ENCODE results near the gene ARHGAP21.
"Not testable (repeated sequence)": the region's sequence is repeated elsewhere in the genome, so short reads cannot be mapped to it uniquely, and the experiment has no call there.

ARHGAP21 gene

DNA sequence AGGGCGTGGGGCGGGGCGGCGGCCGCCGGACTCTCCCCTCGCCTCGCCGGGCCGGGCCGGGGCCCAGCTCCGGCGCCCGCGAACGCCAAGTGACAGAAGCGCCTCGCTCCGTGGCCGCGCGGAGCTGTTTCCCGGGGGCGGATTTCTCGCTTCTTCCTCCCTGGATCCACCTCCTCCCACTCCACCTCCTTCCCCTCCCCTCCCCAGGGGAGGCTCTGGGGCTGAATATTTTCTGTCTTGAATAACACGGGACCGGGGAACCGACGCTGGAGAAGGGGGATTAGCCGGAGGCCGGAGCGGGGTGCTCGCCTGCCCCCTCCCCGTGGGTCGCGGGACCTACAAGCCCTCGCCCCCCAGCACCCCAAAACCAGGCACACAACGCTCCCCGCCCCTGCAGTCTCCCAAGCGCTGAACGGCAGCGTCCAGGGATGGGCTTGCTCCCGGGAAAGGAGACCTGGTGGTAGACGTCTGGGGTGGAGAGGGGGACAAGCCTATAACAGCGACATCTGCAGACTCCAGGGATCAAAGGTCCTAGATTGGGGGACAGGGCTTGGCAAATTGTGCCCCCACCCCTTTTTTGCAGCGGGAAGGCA is at the start of gene ARHGAP21:
Gene ARHGAP21, minus strand, starts transcription at position 100 of the 593 bp plus-strand sequence. CDS start 1,988 bp downstream, outside the sequence.
- DNase-seq (ENCODE audit: low read depth) = peak; percentile 14

DNA sequence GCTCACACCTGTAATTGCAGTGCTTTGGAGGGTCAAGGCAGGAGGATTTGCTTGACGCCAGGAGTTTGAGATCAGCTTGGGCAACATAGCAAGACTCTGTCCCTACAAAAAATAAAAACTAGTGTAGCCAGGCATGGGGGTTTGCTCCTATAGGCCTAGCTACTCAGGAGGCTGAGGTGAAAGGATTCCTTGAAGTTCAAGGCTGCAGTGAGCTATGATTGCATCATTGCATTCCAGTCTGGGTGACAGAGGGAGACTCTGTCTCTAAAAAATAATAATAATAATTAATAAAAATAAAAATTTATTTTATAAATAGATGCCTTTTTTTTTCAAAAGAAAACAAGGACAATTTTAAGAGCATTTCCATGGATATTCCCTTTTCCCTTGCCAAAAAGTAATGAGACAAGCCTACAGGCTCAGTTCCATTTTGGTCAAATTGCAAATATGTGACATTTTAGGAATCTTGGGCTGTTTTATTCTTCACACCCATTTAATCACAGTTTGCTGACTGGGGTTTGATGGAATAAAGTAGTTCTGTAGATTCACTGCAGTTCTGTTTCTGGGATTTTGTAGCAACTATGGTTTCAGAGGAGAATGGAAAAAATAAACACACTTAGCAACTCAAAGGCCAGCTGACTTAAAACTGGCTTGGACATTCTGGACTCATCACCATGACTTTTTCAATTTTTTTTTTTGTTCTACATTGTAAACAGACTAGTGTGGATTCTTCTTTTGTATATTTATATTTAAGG is 48.4 kb upstream of the ARHGAP21 start:
- no peak for DNase-seq (ENCODE audit: low read depth)

GRCh38 chr10:24764991-24765390 is 41.3 kb upstream of the ARHGAP21 start:
- DNase-seq (ENCODE audit: low read depth) = not testable (repeated sequence)

GRCh38 chr10:24762966-24763623 is 39.4 kb upstream of the ARHGAP21 start:
- no peak for DNase-seq (ENCODE audit: low read depth)

GRCh38 chr10:24762161-24762924 is 38.7 kb upstream of the ARHGAP21 start:
- no peak for DNase-seq (ENCODE audit: low read depth)

- DNase-seq (ENCODE audit: low read depth) = no peak
Measured at GRCh38 chr10:24759672-24760071, 36.0 kb upstream of the ARHGAP21 start.

DNA sequence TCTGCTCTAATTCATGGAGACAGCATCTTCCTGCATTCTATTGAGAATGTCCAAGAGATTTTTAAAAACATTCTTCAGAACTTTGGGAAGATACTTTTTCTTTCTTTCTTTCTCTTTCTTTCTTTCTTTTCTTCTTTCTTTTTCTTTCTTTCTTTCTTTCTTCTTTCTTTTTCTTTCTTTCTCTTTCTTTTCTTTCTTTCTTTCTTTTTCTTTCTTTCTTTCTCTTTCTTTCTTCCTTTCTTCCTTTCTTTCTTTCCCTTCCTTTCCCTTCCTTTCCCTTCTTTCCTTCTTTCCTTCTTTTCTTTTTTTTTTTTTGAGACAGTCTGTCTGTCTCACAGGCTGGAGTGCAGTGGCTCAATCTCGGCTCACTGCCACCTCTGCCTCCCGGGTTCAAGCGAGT is 34.6 kb upstream of the ARHGAP21 start:
- DNase-seq (ENCODE audit: low read depth) = not testable (repeated sequence)

DNA sequence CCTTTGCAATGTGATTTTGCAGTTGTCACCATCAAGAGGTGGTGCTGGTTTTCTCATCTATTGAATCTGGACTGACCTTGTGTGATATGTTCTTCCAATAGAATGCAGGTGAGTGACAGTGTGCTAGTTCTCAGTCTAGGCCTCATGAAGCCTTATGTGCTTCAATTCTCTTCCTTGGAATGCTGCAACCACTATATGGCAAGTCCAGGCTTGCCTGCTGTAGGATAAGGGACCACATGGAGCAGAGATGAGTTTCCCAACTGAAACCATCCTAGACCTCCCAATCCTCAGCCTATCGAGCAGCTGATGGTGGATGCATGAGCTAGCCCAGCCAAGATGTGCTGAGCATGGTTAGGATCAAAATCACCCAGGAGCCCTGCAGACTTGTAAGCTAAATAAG is 32.6 kb upstream of the ARHGAP21 start:
- DNase-seq (ENCODE audit: low read depth) = no peak

- DNase-seq (ENCODE audit: low read depth) = no peak
Measured at GRCh38 chr10:24751716-24752115, 28.0 kb upstream of the ARHGAP21 start.

DNA sequence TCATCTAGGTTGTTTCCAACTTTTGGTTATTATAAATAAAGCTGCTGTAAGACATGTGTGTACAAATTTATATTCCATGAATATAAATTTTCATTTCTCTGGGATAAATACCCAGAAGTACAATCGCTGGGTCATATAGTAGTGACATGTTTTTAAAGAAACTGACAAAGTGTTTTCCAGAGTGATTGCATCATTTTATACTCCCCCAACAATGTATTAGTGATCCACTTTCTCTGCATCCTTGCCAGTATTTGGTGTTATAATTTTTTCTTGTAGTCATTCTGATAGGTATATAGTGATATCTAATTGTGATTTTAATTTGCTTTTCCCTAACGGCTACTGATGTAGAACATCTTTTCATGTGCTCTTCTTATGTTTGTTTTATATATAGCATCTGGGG is 27.0 kb upstream of the ARHGAP21 start:
- DNase-seq (ENCODE audit: low read depth) = no peak

- no peak for DNase-seq (ENCODE audit: low read depth)
Measured at GRCh38 chr10:24748214-24748613, 24.5 kb upstream of the ARHGAP21 start.

- DNase-seq (ENCODE audit: low read depth) = no peak
Measured at GRCh38 chr10:24744946-24745345, 21.3 kb upstream of the ARHGAP21 start.

DNA sequence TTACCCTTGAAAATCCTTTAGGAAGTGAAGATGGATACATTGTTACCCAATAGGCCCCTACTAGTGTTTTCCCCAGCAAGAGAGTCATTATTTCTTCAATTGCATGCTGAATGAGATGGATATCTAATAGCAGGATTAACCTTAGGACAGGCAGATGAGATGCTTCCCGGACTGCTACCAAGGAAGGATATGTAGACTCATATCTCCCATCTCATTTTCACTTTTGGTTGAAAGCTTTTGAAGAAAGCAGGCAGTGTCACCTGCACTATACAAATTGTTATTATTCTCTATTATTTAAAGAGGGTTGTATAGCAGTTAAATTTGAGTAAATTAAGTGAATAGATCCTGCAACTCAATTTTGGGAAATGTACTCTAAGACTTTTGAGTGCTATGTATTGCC is 17.0 kb upstream of the ARHGAP21 start:
- no peak for DNase-seq (ENCODE audit: low read depth)

GRCh38 chr10:24737001-24737400 is 13.3 kb upstream of the ARHGAP21 start:
- no peak for DNase-seq (ENCODE audit: low read depth)

DNA sequence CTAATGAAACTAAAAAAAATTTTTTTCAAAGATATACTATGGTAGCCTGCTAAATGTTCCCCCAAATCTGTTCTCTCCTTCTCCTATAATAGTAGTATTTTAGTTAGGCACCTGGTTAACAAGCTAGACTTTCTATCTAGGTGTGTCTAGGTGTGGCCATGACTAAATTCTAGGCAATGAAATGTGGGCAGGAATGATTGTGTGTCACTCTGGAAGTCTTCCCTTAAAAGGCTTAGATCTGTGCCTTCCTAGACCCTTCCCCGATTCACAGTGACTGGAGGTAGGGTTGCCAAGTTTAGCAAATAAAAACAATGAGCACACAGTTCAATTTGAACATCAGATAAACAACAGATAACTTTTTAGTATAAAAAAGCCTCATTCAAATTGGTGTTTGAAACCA is 8.3 kb upstream of the ARHGAP21 start:
- no peak for DNase-seq (ENCODE audit: low read depth)

GRCh38 chr10:24730811-24731210 is 7.1 kb upstream of the ARHGAP21 start:
- no peak for DNase-seq (ENCODE audit: low read depth)

GRCh38 chr10:24727786-24728185 is 4.1 kb upstream of the ARHGAP21 start:
- no peak for DNase-seq (ENCODE audit: low read depth)

DNA sequence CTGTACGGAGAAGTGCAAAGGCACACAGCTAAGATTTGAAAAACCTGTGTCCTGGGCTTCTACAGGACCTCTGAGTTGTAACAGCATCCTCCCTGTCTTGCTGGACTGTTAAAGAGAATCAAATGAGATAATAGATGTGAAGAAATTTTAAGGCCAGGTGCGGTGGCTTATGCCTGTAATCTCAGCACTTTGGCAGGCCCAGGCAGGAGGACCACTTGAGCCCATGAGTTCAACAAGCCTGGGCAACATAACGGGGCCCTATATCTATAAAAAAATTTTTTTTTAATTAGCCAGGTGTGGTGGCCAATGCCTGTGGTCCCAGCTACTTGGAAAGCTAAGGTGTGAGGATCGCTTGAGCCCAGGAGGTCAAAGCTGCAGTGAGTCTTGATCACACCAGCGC is 2.9 kb upstream of the ARHGAP21 start:
- no peak for DNase-seq (ENCODE audit: low read depth)

DNA sequence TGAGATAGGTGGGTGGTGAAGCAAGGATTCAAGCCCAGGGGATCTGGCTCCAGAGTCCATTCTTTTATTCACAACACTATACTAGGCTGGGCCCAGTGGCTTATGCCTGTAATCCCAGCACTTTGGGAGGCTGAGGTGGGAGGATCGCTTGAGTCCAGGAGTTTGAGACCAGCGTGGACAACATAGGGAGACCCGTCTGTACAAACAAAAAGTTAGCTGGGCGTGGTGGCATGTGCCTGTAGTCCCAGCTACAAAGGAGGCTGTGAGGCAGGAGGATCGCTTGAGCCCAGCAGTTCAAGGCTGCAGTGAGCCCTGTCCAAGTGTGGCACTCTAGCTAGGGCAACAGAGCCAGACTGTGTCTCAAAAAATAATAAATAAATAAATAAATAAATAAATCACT is 2.3 kb upstream of the ARHGAP21 start:
- DNase-seq (ENCODE audit: low read depth) = not testable (repeated sequence)

- DNase-seq (ENCODE audit: low read depth) = peak; percentile 88
Measured at GRCh38 chr10:24724381-24725228, 918 bp upstream of the ARHGAP21 start.

DNA sequence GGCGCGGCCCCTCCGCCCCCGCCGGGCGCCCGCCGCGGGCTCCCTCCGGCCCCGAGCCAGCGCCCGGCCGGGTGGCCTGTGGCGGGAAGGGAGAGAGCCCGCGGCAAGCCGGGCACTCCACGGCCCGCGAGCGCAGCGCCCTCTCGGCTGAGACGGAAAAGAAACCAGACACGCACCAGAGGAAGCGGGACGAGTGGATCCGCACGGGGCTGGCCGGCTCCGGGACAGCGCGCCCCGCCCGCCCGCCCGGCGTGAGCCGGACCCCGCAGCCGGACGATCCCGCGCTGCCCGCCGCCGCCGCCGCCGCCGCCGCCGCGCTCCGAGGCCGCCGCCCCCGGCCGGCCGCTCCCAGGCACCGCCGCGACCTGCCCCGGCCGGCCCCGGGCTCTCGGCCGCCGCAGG is 300 bp downstream of the ARHGAP21 start:
- no peak for DNase-seq (ENCODE audit: low read depth)
